K562 (cell line): ENCODE data around the gene KHSRP.

ENCODE experiments used
- ATF3 ChIP-seq, 2 experiments: fragments of 450-650 bp in 1 of 2; sonication (generic) in 1 of 2; formaldehyde crosslinking in 1 of 2; IDR thresholded peaks in 1 of 2; conservative IDR thresholded peaks in 1 of 2; 2 replicates each; pipeline versions ENCODE4 v1.6.1 to v1.8.1; 2016 to 2023; ENCODE audit warnings: mild to moderate bottlenecking in 2 of 2, moderate library complexity in 2 of 2, inconsistent platforms in 1 of 2, missing genetic modification reagents in 1 of 2
- BRCA1 ChIP-seq, 2 experiments: fragments of 450-650 bp in 1 of 2; sonication (generic) in 1 of 2; formaldehyde crosslinking in 1 of 2; IDR thresholded peaks; 2 replicates each; pipeline versions ENCODE4 v1.5.0 to v1.6.1; 2017 to 2020; ENCODE audit warnings: mild to moderate bottlenecking in 1 of 2, missing genetic modification reagents in 1 of 2
- KDM1A ChIP-seq, 2 experiments: fragments of 450-650 bp; IDR thresholded peaks; 2 replicates each; pipeline ENCODE4 v1.6.1; 2016; ENCODE audit warnings: mild to moderate bottlenecking in 2 of 2
- MAZ ChIP-seq, 2 experiments: fragments of 450-650 bp in 1 of 2; sonication (generic) in 1 of 2; formaldehyde crosslinking; IDR thresholded peaks in 1 of 2; conservative IDR thresholded peaks in 1 of 2; 2 replicates each; pipeline versions ENCODE4 v1.4.0 to v1.5.0; 2020; ENCODE audit warnings: mild to moderate bottlenecking in 1 of 2, missing genetic modification reagents in 1 of 2
- MXI1 ChIP-seq: IDR thresholded peaks from 2 replicates; pipeline ENCODE4 v1.6.1; 2011; ENCODE audit warnings: low read depth, mild to moderate bottlenecking, improper control_type of control experiment, low read length
- NCOA4 ChIP-seq: fragments of 450-650 bp; IDR thresholded peaks from 2 replicates; pipeline ENCODE4 v1.6.1; 2018; ENCODE audit warnings: mild to moderate bottlenecking; ENCODE audit not compliant: partially characterized antibody
- POLR2AphosphoS5 ChIP-seq: IDR thresholded peaks from 2 replicates; pipeline ENCODE4 v1.6.1; 2011; ENCODE audit warnings: mild to moderate bottlenecking, low read depth, low read length, moderate library complexity; ENCODE audit not compliant: control insufficient read depth, insufficient read depth
- RBFOX2 ChIP-seq: fragments of 200-400 bp; formaldehyde crosslinking; IDR thresholded peaks from 2 replicates; pipeline ENCODE4 v1.6.1; 2017; ENCODE audit warnings: low read depth, mild to moderate bottlenecking, low read length, moderate library complexity
- RCOR1 ChIP-seq, 2 experiments: IDR thresholded peaks; 2 replicates each; pipeline ENCODE4 v1.6.1; 2012; ENCODE audit warnings: low read depth in 2 of 2, low read length in 2 of 2, borderline replicate concordance in 1 of 2, improper control_type of control experiment in 1 of 2
- SP1 ChIP-seq: sonication (generic); formaldehyde crosslinking; IDR thresholded peaks from 2 replicates; pipeline ENCODE4 v1.8.1; 2022; ENCODE audit warnings: mild to moderate bottlenecking, missing genetic modification reagents
- YBX1 ChIP-seq: fragments of 450-650 bp; IDR thresholded peaks from 2 replicates; pipeline ENCODE4 v1.7.1; 2016; ENCODE audit warnings: mild to moderate bottlenecking
- TF ChIP-seq, protein P1 (sequence below): fragments of 250-450 bp; sonication (Bioruptor Pico); IDR thresholded peaks from 2 replicates; pipeline ENCODE4 v1.5.0; 2021
- TF ChIP-seq, protein P2 (sequence below), 3 experiments: IDR thresholded peaks in 2 of 3; conservative IDR thresholded peaks in 1 of 3; 2 replicates each; pipeline ENCODE4 v1.5.1; 2011 to 2012; ENCODE audit warnings: low read length in 3 of 3, mild to moderate bottlenecking in 3 of 3, control low read depth in 2 of 3, improper control_type of control experiment in 1 of 3, inconsistent platforms in 1 of 3, low read depth in 1 of 3, mixed read lengths in 1 of 3, moderate library complexity in 1 of 3; ENCODE audit not compliant: insufficient read depth in 2 of 3

DNA sequence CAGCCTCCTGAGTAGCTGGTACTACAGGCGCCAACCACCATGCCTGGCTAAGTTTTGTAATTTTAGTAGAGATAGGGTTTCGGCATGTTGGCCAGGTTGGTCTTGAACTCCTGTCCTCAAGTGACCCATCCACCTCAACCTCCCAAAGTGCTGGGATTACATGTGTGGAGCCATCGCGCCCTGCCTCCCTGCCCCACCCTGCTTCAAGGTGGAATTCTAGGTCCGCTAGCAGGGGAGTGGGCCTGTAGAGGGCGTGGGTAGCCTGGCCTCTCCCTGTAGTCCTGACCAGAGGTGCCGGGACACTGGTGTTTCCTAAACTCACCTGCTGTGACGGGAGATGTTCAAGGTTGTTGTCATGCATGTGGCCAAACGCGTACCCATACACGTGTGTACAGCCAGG, 8.6 kb upstream of the KHSRP start:
- TF ChIP-seq, protein P1, sequence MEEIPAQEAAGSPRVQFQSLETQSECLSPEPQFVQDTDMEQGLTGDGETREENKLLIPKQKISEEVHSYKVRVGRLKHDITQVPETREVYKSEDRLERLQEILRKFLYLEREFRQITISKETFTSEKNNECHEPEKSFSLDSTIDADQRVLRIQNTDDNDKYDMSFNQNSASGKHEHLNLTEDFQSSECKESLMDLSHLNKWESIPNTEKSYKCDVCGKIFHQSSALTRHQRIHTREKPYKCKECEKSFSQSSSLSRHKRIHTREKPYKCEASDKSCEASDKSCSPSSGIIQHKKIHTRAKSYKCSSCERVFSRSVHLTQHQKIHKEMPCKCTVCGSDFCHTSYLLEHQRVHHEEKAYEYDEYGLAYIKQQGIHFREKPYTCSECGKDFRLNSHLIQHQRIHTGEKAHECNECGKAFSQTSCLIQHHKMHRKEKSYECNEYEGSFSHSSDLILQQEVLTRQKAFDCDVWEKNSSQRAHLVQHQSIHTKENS (CRISPR knock-in tag) = no peak
- TF ChIP-seq RCOR1 (IDR thresholded peaks at IDR 0.05; ENCODE audit: borderline replicate concordance in 1 of 2, low read depth in 2 of 2, low read length in 2 of 2) (no peak), NCOA4 (no peak), ATF3 (IDR thresholded peaks at IDR 0.05) (no peak), ATF3 (CRISPR knock-in tag; conservative IDR thresholded peaks at IDR 0.05) (no peak), MXI1 (no peak), SP1 (CRISPR knock-in tag) (no peak), BRCA1 (IDR thresholded peaks at IDR 0.05) (no peak), BRCA1 (CRISPR knock-in tag; IDR thresholded peaks at IDR 0.05) (no peak), YBX1 (no peak), POLR2AphosphoS5 (no peak), KDM1A (IDR thresholded peaks at IDR 0.05) (no peak), RBFOX2 (no peak), MAZ (CRISPR knock-in tag; conservative IDR thresholded peaks at IDR 0.05 in 1 of 2, IDR thresholded peaks at IDR 0.05 in 1 of 2) (no peak)
- TF ChIP-seq, protein P2, sequence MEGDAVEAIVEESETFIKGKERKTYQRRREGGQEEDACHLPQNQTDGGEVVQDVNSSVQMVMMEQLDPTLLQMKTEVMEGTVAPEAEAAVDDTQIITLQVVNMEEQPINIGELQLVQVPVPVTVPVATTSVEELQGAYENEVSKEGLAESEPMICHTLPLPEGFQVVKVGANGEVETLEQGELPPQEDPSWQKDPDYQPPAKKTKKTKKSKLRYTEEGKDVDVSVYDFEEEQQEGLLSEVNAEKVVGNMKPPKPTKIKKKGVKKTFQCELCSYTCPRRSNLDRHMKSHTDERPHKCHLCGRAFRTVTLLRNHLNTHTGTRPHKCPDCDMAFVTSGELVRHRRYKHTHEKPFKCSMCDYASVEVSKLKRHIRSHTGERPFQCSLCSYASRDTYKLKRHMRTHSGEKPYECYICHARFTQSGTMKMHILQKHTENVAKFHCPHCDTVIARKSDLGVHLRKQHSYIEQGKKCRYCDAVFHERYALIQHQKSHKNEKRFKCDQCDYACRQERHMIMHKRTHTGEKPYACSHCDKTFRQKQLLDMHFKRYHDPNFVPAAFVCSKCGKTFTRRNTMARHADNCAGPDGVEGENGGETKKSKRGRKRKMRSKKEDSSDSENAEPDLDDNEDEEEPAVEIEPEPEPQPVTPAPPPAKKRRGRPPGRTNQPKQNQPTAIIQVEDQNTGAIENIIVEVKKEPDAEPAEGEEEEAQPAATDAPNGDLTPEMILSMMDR (IDR thresholded peaks at IDR 0.05 in 2 of 3, conservative IDR thresholded peaks at IDR 0.05 in 1 of 3; ENCODE audit: insufficient read depth in 2 of 3, low read depth in 1 of 3, low read length in 3 of 3) = no peak
